ENCODE measurements around the gene SNPH.

Gene SNPH

DNA sequence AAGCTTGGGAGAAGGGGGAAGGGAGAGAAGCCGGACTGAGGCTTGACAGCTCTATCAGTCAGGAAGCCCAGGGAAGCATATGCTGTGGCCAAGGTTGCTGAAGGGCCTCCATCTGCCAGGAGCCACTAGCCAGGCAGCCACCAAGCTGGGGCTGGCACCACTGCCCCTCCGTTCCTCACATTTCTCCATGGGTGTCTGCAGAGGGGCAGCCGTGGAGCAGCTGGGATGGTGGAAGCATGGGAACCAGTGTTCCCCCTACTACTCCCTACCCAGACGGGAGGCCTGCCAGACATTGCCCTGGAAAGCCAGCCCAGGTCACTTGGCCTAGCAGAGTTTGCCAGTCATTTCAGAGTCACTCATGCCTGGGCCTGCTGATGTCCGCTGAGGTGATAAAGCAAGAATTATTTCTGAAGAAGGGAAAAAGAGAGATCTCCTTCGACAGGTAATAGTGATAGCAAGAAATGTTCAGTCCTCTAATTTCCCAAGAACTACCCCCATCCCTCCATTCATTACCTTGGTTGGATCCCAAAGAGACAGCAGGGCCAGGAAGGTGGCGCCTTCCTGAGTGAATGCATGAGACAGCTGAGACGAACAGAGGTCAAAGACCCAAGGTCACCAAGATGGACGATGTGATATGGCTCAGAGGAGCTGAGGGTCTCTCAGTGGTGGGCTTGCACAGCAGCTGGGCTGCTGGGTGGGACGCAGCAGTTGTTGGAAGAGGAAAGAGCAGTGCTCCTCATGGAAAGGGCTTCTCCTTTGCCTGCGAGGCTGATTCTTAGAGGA lies 21.9 kb downstream of the SNPH start:
- DNase-seq = no peak

DNA sequence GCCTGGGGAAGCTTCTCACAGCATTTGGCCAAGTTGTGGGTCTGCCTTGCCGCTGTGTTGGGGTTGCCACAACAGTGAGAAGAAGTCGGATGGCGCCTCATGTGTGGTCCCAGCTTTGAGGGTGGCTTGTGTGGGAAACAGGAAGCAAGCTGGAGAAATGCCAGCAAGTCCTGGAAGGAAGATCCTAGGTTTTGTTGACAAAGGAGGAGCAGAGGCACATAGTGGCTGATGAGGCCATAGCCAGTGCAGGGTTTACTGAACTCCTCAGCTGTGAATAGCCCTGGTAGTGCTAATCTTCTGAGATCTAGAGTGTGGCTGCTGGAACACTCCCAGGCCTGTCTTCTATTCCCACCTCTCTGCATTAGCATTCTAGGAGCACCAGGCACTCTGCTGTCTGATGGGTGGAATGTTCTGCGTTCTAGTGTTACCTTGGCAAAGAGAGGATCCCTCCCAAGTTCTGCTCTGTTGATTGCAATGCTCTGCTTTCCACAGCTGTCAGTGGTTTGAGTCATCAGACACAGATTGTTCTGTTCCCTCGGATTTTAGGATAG lies 25.2 kb downstream of the SNPH start:
- DNase-seq = no peak

DNA sequence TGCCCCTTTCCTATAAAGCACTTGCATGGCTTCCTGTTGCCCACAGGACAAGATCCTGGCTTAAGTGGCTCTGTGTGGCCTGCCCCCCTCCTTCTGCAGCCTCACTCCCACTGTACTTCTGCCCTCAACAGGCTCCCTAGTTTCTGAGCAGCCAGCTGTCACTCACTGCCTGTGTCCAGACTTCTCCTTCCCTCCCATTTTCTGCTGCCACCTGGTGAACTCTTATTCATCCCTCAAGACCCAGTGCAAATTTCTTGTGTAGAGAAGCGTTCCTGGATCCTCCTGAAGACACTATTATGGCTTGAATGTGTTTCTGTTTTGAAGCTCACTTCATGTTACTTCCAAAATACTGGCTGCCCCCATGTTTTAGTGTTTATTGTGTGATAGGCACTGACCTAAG lies 26.5 kb downstream of the SNPH start:
- no peak for DNase-seq

DNA sequence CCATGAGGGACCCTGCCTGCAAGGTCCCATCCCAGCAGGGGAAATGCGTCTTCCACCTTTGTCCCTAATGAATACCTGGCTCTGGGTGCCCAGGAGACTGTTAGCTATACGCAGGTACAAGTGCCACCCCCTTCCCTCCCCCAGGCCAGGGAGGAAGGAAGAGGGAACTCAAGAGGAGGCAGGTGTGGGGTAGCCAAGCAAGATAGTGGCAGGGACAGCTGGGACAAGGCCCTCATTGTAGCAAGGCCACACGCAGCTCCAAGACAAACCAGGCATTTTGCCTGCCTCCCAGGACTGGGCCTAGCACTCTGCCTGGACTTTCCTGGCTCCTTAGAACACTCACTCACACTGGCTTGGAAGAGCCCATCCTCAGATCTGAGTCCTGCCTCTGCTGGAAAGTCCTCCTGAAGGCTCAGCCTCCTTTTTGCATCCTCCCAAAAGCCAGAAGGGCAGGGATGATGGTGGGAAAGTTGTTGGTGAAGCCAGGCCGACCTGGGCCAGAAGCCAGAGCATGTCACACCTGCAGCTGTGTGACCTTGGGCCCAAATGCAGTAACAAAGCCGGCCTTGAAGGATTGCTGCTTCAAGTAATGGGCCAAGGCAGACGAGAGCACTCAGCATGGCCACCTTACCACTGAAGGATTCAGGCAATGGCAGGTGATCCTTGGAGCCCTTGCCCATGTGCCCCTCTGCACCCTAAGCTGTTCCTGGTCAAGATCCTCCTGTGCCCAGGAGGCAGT lies 27.7 kb downstream of the SNPH start:
- DNase-seq = no peak

DNA sequence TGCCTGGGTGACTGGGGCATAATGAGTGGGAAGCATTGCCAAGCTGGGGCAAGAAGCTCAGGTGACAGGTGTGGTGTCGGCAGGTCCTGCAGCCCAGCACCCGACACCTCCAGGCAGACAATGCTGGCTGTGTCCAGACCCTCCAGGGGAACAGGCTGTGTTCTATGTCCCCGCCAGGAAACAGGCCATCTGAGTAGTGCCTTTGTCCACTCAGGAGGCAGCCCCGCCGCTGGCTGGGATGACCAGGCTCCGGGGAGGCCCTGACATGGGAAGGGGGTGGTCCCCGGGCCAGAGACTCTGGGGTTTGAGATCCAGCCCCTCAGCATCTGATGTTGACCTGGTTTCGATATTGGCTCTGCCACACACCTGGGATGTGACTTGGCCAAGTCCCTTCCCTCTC lies 28.4 kb downstream of the SNPH start:
- DNase-seq = no peak

DNA sequence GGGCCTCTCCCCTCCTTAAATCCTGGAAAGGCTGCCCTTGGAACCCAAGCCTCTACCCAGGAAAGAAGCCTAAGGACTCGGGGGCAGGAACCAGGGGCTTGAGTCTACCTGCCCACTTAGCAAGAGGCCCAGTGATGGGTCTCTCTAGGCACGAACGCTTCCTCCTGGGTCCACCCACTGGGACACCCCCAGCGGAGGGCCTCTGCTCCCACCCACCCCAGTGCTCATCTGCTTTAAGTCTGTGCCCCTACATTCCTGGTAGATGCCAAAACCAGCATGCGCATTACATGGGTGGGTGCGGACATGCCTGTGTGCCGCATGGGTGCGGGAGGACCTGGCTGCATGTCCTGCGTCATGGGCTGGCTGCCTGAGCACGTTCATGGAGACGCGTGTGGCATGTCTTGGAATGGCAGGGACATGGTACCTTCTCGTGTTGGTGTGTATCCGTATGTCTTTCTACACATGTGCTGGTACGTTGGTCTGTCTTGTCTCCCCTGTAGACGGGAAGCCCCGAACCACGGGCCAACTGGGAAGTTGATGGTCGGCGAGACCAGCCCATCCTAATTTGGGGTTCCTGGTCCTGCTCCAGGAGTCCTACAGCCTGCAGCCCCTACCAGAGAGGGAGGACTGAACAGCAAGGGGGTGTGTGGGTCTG lies 29.3 kb downstream of the SNPH start:
- no peak for DNase-seq

DNA sequence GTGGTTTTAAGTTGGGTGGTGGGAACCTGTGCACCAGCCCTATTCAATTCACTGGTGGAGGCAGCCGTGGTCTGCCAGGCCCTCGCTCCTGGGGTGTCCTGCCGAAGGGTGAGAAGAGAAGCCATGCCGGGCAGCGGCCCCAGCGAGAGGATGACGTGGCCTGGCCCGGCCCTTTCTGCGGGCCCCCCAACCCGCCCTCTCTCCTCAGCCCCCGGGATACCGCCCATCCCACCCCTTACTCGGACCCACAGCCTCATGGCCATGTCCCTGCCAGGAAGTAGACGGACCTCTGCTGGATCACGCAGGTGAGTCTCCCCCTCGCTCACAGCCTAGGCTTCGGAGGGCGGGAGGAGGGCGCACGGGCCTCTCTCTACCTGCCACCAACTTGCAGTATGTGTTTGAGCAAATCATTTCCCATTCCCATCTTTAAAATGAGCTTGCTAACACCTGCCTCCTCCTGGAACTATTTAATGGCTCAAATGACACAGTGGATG lies 30.1 kb downstream of the SNPH start:
- no peak for DNase-seq

DNA sequence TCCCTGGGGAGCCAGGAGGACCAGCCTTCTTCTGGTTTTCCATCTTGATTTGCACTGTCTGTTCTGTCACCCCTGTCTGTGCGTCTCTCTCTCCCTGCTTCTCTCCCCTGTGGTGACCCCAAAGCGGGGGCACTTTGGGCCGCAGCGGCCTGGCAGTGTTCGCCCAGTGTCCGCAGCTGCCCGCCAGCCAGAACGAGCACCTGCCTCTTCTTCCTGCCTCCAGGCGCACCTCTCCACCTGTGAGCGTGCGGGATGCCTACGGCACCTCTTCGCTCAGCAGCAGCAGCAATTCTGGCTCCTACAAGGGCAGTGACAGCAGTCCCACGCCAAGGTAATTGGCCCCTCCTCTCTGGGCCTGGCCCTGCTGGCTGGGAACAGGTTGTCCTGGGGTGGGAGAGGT lies 30.8 kb downstream of the SNPH start:
- DNase-seq = no peak

GRCh38 chr20:1297486-1297885 lies 31.4 kb downstream of the SNPH start:
- no peak for DNase-seq

GRCh38 chr20:1298166-1298565 lies 32.1 kb downstream of the SNPH start:
- no peak for DNase-seq

DNA sequence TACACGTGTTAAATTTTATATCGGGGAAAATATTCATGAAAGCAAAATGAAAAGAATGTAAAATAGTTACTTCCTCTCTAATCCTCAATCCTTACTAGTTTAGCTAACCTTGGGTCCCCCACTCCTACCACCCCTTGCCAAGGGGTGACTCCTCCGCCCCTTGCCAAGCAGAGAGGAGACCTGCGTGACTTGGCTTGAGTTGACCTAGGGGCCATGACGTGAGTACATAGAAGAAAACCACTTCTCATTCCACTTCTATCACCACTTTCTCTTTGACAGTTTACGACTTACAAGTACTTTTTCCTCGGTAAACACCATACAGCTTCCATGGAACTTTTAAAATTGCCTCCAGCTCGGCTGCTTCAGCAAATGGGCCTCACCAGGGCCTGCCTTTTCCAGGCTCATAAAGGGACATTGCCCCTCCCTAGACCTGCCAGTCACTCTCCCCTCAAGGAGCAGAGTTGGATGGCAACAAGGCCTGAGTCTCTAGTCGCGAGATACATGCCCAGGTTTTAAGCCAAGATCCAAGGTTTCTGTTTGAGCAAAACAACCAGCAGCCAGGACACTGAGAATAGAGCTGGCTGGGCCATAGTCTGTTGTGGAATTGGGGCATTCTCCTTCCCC lies 32.9 kb downstream of the SNPH start:
- no peak for DNase-seq

DNA sequence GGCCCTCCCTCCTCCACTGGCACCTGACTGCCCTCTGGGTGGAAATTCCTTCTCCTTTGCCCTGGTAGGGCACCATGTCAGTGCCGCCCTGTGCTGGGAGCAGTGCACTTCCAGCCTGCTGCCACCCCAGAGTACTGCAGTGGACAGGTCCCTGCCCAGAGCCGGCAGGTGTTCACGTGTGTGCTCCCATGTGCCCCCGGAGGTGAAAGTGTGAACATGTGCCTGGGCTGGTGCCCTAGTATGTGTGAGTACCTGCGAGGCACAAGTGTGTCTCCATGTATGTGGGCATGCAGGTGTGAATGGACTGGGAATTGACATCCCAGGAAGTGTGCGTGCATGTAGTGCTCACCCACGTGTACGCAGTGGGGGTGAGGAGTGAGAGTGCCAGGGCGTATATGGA lies 33.4 kb downstream of the SNPH start:
- DNase-seq = no peak

GRCh38 chr20:1300083-1300840 lies 34.2 kb downstream of the SNPH start:
- DNase-seq = no peak

GRCh38 chr20:1301031-1301529 lies 35.0 kb downstream of the SNPH start:
- no peak for DNase-seq

DNA sequence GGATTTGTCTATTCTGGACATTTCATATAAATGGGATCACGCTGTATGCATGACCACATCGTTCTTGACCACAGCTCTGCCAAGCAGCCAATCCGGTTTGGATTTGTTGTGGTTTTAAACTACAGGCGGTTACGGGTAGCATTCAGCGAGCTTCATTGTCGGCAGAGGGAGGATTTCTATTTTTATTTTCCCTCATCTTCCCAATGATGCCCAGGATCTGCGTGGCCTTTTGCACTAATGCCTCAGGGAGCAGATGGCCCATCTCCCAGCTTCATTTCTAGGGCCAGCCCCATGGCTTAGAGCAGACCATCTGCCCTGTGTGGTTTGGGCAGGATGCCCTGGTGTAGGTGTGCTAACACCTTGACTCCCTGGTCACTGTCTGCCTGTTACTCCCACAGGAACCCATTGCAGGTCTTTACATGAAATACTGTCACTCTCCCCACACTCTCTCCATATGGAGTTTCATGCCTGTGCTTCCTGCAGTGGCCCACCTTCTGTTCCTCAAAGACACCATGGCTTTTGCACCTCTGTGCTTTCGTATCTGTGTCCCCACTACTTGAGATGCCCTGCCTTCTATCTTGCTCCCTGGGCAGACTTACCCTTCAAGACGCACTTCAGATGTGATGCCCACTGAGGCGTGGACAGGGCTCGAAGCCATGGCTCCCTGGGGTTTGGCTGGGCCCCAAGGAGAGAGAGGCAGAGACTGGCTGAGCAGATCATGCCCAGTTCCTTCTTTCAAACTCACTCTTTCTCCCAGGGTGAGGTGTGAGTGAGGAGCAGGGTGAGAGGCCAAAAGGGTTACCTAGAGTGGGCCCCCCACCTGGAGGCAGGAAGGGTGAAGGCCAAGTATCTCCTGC lies 36.8 kb downstream of the SNPH start:
- peak; percentile 74 for DNase-seq

GRCh38 chr20:1304710-1305515 lies 38.8 kb downstream of the SNPH start:
- no peak for DNase-seq

GRCh38 chr20:1305712-1306111 lies 39.6 kb downstream of the SNPH start:
- DNase-seq = no peak

DNA sequence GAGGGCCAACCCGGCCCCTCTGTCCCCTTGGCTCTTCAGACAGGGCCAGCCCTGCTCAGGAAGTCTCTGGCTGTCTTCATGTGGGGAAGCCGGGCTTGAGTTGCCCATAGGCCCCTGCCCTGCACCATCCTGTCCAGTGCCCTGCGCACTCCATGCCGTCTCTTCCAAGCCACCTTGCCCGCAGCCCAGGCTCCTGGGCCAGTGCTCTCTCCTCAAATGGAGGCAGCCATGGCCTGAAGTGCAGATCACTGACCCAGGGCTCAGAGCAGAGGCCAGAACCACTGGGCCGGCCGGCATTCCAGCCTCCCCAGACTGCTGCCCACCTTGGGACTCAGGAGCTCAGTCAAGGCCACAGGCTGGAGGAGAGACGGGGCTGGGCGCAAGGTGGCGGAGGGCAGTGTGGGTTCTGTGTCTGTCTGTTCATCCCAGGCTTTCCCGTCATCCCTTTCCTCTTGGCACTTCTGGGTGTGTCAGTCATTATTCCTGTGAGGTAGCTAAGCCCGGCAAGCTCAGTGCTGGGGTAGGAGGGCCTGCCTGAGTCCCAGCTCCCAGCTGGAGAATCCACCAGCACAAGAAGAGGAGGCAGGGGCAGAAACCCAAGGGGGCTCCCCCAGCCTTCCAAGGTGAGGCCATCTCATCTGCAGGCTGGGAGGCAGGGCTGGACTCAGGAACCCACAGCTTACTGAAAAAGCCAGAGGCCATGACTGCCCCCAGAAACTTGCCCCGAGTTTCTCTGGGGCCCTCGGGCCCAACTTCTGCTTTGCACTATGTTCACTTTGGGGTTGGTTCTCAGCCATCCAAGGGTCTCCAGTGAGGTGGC lies 40.4 kb downstream of the SNPH start:
- DNase-seq = no peak

GRCh38 chr20:1307171-1307570 lies 41.1 kb downstream of the SNPH start:
- DNase-seq = no peak

Measured in DMS 273 treated with DMSO at 0.1 percent for 48 hours (cell line).